Measurements from ENCODE around the gene USP47. TPM values are rescaled to one million over a fixed set of nuclear protein-coding genes. Genes with fewer than 3 reads are reported as not detected.

Gene USP47
- total and polyA plus RNA-seq, 2 of the 13 experiments (the other 11 are each of a cell fraction or from before 2014, with no cell fraction given) = 12.2 to 52.7 TPM

DNA sequence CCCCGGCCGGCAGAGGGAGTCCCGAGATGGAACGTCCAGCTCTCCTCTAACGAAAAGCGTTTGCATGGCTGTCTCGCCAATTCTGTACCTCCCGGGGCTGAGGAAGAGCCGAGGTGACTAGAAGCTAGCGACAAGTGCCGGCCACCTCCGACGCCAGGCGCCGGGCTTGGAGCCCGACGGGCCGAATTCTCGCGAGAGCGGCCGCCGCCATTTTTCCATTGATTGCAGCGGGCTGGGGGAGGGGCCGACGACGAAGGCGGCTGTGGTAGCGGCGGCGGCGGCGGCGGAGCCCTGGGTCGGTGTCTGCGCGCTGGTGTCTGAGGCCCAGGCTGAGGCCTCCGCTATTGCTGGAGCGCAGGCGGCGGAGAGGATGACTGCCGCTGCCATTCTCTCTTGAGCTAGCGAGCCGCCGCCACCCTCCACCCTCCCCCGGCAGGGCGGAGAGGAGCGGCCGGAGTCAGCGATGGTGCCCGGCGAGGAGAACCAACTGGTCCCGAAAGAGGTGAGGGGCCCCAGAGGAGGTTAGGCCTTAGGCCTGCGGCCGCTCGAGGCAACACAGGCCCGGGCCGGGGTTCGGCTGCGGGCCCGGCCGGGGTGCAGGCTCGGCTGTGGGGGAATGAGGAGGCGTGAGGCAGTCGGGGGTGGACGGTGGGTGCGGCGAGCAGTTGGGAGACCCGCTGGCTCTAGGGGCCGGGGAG lies at the start of gene USP47 (continued):
- TF ChIP-seq NFAT5 (CRISPR knock-in tag; IDR thresholded peaks at IDR 0.05) (no peak), ZNF7 (CRISPR knock-in tag; IDR thresholded peaks at IDR 0.05) (peak; percentile 35; the same call in 1 of the 2 replicates), ZNF230 (CRISPR knock-in tag; IDR thresholded peaks at IDR 0.05) (peak; percentile 72; the same call in 1 of the 2 replicates), STAG1 (CRISPR knock-in tag; IDR thresholded peaks at IDR 0.05) (no peak), ADNP (CRISPR knock-in tag; IDR thresholded peaks at IDR 0.05) (no peak), NCOA1 (CRISPR knock-in tag; IDR thresholded peaks at IDR 0.05) (no peak; the same call in none of the 2 replicates), JUND (CRISPR knock-in tag; IDR thresholded peaks at IDR 0.05) (0 out of 2 replicates have a peak, but pooled peaks have one; percentile 22), ZBTB7B (CRISPR knock-in tag; IDR thresholded peaks at IDR 0.05) (no peak; the same call in 1 of the 2 replicates), MATR3 (CRISPR knock-in tag; IDR thresholded peaks at IDR 0.05) (no peak), PLRG1 (conservative IDR thresholded peaks at IDR 0.05) (no peak), KDM5A (IDR thresholded peaks at IDR 0.05; ENCODE audit: borderline replicate concordance, low read length) (peak; percentile 59; the same call in 1 of the 2 replicates), GMEB2 (CRISPR knock-in tag; IDR thresholded peaks at IDR 0.05; ENCODE audit: low read depth) (no peak), TERF1 (CRISPR knock-in tag; IDR thresholded peaks at IDR 0.05) (peak; percentile 71), MAFG (CRISPR knock-in tag; IDR thresholded peaks at IDR 0.05) (no peak), ZNF143 (CRISPR knock-in tag; IDR thresholded peaks at IDR 0.05) (peak; percentile 34; the same call in 1 of the 2 replicates), ZNF674 (CRISPR knock-in tag; IDR thresholded peaks at IDR 0.05; ENCODE audit: low read depth) (no peak), FOXK2 (IDR thresholded peaks at IDR 0.05) (no peak), U2AF2 (IDR thresholded peaks at IDR 0.05; ENCODE audit: low read depth, low read length) (no peak)
- TF ChIP-seq, protein P1, sequence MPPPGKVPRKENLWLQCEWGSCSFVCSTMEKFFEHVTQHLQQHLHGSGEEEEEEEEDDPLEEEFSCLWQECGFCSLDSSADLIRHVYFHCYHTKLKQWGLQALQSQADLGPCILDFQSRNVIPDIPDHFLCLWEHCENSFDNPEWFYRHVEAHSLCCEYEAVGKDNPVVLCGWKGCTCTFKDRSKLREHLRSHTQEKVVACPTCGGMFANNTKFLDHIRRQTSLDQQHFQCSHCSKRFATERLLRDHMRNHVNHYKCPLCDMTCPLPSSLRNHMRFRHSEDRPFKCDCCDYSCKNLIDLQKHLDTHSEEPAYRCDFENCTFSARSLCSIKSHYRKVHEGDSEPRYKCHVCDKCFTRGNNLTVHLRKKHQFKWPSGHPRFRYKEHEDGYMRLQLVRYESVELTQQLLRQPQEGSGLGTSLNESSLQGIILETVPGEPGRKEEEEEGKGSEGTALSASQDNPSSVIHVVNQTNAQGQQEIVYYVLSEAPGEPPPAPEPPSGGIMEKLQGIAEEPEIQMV (CRISPR knock-in tag; IDR thresholded peaks at IDR 0.05; ENCODE audit: low read depth) = peak; percentile 35; the same call in 1 of the 2 replicates
- TF ChIP-seq, protein P2, sequence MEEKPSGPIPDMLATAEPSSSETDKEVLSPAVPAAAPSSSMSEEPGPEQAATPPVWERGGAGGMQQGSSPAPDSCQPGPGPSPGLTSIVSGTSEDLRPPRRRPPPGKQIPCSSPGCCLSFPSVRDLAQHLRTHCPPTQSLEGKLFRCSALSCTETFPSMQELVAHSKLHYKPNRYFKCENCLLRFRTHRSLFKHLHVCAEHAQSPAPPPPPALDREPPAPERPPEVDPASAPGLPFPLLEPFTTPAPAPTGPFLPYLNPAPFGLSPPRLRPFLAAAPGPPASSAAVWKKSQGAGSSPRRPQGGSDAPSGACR (CRISPR knock-in tag; IDR thresholded peaks at IDR 0.05) = peak; percentile 70; the same call in 1 of the 2 replicates
